Hepatic stellate cell (primary cell): Measurements from ENCODE around the gene HCCS.
"Not testable (repeated sequence)": the region's sequence is repeated elsewhere in the genome, so short reads cannot be mapped to it uniquely, and the experiment has no call there.

Experiments
- DNase-seq: peaks from one replicate; pipeline ENCODE4 v3.0.0; 2011; ENCODE audit warnings: low spot score

The HCCS gene

GRCh38 chrX:11123087-11123486 lies 12.0 kb downstream of the HCCS start:
- DNase-seq, result not testable (repeated sequence)

- DNase-seq, result no peak
Observed at GRCh38 chrX:11124112-11124511, 13.0 kb downstream of the HCCS start.

DNA sequence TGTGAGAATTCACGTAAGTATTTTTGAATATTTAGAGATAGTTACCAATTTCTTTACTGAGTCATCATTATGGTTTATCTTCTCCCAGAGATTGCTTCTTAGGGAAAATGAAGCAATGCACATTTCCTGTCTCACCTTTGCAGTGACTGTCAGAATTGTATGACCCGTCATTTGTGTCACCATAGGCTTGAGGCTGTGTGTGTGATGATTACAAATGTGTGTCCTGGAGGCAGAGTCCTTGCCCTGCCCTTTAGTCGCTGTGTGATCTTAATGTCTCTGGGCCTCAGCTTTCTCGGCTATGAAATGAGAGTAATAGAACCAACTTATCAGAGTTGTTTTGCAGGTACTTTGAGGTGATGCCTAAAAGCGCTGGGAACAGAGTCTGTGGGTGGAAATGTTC lies 13.9 kb downstream of the HCCS start:
- no peak for DNase-seq

DNA sequence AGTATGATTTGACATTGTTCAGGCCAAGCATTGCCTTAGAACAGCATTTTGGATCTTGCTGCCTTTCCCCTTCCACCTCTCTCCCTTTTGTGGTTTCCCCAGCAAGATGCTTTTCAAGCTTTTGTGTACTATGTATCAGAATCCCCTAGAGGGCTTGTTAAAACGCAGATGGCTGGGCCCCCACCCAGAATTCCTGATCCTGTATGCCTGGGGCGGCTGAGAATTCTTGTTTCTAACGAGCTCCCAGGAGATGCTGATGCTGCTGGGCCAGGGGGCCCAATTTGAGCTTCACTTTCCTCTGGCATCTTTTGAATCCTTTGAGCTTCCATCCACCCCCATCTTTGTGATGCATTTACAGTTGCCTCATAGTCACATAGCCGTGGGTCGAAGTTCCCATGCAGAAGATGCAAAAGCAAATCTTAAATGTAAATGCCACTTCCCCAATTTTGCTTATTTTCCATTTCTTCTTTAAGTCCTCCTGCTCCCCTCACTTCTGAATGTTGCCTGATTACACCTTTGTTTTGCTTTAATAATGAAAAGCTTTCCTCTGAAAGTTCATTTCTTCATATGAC lies 18.5 kb downstream of the HCCS start:
- DNase-seq, result no peak

- no peak for DNase-seq
Observed at GRCh38 chrX:11130136-11130535, 19.0 kb downstream of the HCCS start.

GRCh38 chrX:11131146-11131545 lies 20.0 kb downstream of the HCCS start:
- DNase-seq, result no peak

DNA sequence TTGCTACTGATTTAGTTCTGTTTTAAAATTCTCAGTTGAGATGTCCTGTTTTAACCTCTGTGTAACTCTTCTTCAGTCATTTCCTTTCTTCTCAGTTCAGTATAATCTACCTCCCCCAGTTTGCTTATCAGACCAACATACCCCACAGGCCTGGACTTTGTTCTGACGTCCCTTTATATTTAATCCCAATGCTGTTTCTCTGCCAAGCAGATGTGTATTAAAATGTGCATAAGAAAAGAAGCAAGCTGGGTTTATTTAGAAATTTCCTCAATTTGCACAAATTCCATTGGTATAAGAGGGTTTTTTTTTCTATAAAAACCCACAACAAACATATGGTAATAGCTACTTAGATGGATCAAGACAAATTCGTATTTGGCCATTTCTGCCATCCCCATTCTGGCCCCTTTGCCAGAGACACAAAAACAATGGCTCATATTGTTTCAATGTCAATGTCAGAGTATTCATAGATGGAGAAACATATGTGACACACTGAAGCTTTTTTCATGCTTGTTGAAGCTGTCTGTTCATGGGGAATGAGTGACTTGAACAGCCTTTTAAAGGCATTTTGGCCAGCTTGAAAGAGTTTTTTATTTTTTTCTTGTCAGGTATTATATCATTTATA lies 24.5 kb downstream of the HCCS start:
- DNase-seq, result no peak

DNA sequence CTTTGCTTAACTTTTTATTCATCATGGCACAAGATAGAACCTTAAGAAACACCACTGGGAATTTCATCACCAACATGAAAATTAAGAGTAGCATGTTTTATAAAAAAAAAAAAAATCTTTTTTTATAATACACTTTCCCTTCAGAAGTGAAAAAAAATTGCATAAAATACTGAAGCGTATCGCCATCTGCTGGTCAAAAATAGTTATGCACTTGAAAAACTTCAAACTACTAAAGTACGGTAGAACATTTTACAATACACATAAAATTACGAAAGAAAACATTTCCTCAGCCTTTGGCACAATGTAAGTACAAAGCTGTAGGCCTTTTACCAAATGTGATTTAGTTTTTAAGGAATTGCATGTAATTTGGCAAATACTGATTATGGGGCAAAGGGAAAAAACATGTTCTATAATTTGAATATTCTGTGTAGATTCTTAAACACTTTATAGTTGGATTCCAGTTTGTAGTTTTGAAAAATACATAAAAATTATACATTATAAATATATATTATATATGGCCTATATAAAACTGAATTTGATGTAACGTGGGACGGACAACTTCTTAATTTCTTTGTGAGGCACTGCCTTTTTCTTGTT lies 26.5 kb downstream of the HCCS start:
- DNase-seq, result peak; percentile 20

- no peak for DNase-seq
Observed at GRCh38 chrX:11138498-11139390, 27.6 kb downstream of the HCCS start.

DNA sequence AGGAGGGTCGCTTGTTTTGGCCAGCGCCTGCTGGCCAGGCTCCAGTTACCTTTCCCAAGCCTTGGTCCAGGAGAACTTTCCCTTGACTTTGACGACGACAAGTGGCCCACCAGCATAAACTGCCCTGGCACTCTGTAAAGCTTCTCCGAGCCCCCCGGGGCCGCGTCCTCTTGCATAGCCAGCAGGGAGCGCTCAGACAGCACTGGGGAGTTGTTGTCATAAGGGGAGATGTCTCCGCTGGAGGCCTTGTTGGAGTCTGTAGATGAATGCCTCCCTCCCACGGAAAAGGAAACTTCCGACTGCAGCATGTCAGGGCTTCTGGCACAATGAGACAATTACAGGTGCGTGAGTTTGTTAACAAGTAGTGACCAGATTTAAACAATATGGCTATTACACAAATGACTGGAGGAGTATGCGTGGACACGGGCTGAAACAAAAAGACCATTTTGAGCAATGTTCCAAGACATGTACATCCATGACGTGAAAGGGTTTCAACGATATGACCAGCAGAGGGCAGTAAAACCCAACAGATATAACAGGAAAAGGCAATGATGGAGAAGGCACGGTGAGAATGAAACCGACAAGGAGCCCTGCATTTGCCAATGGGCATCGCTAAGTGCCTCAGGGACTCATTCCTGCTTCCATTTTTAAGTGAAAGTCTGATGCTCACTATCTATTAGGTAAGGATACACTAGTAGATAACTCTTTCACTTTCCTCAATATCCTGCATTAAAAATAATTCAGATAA lies 33.0 kb downstream of the HCCS start:
- peak; percentile 67 for DNase-seq

- DNase-seq, result no peak
Observed at GRCh38 chrX:11146411-11146810, 35.3 kb downstream of the HCCS start.

GRCh38 chrX:11148401-11148800 lies 37.3 kb downstream of the HCCS start:
- DNase-seq, result no peak

- no peak for DNase-seq
Observed at GRCh38 chrX:11151799-11152559, 40.8 kb downstream of the HCCS start.

GRCh38 chrX:11159149-11159548 lies 48.0 kb downstream of the HCCS start:
- DNase-seq, result no peak

DNA sequence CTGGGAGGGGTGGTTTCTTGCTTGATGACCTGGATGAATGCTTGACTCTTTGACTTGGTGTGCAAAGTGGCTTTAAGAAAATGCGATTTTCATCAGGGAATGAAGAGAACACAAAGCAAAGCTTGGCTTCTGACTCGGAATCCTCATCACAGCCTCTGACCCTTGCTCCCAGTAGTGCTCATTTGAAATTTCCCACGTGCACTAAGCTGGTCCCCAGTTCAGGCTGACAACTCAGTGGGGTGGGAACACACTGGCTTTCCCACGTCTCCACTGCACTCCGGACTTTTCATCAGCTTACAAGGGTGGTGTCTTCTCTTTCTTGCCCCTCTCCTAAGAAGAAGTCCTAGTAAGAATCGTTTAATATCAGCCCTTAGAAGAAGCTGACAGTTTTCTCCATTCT lies 53.3 kb downstream of the HCCS start:
- DNase-seq, result no peak

GRCh38 chrX:11171956-11172355 lies 60.8 kb downstream of the HCCS start:
- DNase-seq, result no peak

DNA sequence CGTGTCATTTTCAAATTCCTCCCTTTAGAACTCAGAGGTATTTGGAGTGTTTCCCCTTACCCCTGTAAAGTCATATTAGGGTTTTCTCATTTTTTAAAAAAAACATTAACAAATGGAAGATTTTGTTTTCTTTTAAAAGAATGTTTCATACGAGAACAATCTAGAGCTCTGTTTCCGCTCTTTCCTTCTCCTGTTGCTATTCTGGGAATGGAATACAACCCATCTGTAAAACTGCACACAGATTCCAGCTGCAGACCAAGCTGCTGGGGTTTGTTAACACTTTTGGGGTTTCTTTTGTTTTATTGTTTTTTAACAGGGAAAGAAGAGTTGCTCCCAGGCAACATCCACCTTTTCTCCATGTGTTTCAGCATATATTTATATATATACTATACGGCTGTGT lies 61.3 kb downstream of the HCCS start:
- DNase-seq, result no peak
